ENCODE results near the gene GTPBP8.
"Not testable (repeated sequence)": the region's sequence is repeated elsewhere in the genome, so short reads cannot be mapped to it uniquely, and the experiment has no call there.

Gene GTPBP8

DNA sequence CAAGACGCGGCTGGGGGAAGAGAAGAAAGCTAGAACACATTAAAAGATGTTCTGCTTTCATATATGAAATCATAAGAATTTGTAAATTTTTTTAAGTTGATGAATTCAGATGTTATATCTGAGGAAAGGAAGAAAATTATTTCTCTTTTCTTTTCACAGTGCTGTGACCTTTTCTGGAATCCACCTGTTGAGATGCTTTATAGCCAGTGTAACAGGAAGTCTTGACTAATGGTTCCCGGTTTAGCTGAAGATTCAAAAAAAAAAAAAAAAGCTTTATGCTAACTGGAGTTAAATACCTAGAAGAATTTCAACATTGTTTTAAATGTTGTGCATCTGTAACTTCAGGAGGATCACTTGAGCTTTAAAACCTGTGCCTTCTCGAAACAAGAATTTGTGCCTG lies 9.9 kb downstream of the GTPBP8 start:
- DNase-seq (ENCODE audit: low read depth), result no peak

DNA sequence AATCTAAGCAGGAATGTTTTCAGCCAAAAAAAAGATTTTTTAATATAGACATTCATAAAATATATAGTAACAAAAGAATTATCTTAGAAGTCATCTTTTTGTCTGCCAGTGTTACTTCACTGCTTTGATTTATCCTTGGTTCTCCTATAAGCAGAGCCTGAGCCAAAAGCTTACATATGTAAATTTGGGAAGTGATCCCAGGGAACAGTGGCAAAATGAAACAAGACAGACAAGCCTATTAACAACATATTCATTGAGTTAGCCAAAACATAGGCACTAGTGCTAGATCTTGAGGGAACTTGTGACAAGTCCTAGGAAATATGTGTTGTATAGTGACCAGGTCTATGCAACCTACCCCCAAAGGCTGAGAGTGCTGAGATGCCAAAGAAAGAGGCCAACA lies 11.3 kb downstream of the GTPBP8 start:
- no peak for DNase-seq (ENCODE audit: low read depth)

DNA sequence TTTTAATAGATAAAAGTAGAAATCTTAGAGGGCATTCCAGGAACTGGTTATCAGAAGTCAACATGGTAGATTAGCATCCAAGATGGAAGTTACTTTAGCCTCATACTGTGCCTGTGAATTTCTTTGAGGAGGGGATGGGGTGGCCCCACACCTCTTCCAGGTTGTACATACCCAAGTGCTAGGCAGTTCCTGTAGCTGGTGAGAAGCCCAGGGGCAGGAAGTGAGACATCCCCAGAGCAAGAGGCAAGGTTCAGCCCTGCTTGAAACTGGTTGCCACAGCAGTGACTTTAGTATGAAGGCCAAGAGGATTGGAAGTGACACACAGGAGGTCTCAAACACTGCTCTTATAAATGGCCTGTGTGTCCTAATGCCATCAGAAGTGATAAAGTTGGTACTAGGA lies 11.9 kb downstream of the GTPBP8 start:
- peak; percentile 29 for DNase-seq (ENCODE audit: low read depth)

DNA sequence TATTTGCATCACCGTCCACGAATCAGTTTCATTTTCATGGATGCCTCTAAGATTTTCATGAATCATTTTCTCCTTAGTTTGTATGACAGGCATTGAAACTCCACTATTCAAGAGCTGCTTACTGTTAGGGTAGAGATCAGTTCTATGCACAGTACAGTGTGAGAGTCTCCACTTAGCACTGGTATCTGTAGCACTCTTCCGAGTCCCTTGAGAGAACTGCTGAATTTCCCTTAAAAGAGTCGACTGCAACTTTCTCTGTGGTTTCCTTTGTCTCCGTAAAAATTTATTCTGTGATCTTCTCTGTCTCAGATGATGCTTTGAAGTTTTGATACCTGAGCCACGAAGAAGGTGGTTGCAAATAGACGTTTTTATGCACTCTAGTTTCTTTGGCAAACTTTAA lies 14.8 kb downstream of the GTPBP8 start:
- DNase-seq (ENCODE audit: low read depth), result no peak

DNA sequence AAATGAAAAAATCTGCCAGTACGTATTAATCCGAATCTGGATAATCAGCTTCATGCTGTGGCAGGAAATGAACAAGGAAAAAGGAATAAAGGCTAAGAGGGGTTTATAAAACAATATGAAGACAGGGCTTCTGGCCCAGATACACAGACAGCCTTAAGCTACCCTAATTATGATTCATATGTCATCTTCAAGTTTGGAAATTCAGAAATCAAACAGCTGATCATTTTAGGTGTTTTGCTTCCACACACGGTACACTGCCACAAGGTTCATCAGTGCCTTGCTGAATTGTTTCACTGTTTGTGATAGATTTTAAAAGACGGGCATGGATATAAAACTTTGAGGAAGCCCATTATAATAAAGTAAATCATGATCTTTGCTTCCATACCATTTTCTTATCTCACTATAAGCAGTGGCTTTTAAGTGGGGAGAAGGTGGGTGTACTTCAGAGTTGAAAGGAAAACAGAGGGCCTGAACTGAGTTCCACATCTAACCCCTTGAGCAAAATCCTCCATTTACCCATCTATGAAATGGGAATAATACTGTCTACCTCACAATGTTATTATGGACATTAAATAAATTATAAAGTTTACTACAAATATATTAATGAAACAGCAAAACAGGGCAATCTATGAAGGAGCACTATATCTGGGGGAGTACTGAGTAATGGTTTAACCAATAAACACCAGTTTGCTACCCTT lies 15.7 kb downstream of the GTPBP8 start:
- DNase-seq (ENCODE audit: low read depth), result no peak

DNA sequence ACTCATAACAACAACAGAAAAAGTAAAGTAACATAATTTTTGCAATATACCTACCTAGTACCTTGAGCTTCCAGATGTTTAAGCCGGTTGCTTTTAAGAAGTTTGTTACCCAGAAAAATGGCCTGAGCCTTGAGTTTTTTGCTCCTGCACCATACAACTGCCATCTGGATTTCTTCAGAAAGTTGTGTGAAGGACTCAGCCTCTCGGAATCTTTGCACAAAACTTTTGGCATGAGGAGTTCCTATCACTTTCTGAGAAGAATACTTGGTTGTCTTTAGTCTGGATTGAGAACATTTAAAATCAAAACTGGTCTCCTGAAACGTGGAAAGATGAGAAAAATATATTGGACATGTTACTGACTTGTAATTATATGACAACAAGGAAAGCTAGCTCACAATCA lies 17.3 kb downstream of the GTPBP8 start:
- DNase-seq (ENCODE audit: low read depth), result no peak

DNA sequence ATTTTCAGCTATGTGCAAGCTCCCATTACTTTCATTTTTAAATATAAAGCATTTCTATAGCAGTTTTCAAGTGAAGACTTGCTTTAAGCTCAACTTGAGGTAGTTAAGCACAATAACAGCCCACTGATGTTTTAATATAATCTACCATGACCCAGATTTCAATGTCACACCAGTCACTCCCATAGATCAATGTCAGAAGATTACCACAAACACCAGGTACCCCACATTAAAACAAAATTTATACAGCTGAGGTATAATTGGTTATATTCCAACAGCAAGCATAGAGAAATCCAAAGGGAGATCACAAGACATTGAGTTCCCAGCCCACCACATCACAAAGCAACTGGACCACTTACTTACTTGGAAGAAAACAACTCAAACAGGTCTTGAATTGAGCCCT lies 22.8 kb downstream of the GTPBP8 start:
- no peak for DNase-seq (ENCODE audit: low read depth)

DNA sequence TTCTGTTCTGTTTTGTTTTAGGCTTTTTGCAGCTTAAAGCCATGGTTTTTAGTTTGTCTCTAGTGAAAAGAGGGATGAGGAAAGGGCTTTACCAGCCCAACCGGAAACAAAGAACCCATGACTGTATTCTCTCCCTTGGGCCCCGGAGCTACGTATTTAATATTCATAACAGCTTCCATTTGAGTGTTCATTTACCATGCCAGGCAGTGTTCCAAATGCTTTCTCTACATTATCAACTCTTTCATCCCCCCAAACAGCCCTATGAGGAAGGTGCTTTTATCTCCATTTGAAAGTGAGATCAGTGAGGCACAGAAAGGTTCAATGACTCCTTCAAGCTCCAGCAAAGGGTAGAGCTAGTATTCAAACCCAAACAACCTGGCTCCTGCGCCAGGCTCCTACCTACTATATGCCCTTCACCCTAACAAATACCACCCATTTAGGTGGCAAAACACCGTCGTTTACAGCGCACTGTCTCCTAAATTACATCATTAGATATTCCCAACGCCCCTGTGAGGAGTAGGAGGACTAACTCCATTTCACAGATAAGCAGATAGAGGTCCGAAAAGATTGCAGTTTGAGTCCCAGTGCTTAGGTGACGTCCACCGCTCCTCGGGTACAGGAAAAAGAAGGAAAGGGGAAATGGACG lies 27.9 kb downstream of the GTPBP8 start:
- no peak for DNase-seq (ENCODE audit: low read depth)

DNA sequence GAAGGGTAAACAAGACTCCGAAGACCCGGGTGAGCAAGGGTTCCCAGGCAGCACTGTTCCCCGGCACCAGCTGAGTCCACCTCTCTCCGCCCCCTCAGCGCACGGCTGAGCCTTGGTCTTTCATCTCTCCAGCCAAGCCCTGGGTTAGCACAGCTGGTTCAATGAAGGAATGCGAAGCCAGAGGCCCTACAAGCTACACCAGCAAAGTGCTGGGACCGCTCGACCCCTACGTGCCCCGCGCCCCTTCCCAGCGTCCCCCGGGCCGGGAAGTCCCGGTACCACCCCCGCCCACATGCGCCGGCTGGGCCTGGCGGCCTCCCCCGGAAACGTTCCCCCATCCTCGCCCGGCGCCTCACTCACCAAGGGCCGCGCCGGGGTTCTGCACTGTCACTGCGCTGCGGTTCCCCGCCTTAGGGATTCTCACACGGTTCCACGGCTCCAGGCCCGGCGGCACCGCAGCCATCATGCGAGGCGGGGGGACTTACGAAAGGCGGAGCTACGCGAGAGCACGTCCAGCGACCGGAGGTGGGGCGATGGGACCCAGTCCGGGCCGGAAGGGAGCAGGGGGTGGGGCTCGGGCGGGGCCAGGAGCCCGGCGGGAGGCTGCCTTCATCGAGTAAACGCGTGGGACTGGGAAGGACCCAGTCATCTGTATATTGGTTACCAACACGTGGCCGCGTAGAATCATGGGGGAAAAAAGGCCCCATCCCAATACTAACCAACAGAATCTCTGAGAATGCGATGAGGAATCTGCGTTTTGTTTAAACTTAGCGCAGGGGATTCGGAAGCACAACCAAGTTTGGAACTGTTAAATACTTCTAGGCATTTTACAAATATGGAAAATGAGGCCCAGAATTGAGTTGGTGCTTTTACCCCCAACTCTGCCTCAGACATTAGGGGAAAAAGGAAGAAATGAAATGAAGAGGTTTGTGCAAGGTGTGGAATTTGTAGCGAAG lies 28.7 kb downstream of the GTPBP8 start:
- peak; percentile 70 for DNase-seq (ENCODE audit: low read depth)

DNA sequence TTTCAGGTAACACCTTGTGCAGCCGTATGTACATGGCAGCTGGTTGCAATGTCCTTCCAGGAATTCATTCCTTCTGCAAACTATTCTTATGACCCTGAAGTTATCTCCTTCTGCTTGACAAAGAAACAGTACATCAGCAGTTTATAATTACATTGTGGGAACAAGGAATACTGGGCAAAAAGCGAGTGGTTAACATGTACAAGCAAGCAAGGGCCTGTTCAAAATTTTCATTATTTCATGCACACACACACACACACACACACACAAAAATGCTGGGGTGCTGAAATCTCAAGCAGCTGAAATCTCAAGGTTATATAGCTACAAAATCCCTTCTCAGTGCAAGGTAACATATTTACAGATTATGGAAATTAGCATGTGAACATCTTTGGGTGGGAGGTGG lies 30.7 kb downstream of the GTPBP8 start:
- no peak for DNase-seq (ENCODE audit: low read depth)

DNA sequence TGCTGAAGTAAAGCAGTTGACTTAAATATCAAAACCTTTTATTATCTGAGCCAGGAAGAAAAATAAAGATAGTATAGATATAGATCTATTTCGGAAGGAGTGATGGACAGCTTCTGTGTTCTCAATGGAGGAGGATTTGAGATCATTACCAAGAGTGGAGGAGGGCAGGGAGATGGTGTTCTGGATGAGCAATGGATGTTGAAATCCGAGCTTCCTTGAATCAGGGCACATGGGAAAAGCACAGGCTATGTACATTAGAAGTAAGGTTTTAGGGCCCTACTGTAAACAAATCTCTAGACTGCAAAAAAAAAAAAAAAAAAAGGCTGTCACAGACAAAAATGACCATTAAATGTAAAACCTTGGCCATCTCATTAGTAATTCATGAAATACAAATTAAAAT lies 43.2 kb downstream of the GTPBP8 start:
- no peak for DNase-seq (ENCODE audit: low read depth)

DNA sequence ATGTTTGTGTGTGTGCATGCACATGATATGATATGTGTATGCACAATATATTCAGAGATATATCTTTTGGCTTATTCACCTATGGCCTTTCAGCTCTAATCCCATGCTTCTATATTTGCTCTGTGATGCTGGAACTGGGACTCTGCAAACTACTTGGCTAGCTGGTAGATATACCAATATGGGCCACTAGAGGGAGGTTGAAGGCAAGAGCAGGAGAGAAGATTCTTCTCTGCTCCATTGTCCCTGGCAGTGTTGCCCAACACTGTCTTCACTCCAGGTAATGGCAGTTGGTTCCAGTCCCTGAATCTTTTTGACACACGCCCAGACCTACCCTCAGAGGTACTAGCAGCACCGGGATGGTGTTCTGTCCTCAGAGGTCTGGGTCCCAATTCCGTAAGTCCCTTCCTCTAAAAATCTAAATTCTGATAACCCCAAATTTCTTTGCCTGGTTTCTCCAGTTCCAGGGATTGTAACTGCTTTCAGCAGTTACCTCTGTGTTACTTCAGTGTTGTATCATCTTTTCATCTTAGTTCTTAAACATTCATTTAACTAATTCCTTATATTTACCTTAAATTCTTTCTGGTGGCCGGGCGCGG lies 44.7 kb downstream of the GTPBP8 start:
- DNase-seq (ENCODE audit: low read depth), result no peak

DNA sequence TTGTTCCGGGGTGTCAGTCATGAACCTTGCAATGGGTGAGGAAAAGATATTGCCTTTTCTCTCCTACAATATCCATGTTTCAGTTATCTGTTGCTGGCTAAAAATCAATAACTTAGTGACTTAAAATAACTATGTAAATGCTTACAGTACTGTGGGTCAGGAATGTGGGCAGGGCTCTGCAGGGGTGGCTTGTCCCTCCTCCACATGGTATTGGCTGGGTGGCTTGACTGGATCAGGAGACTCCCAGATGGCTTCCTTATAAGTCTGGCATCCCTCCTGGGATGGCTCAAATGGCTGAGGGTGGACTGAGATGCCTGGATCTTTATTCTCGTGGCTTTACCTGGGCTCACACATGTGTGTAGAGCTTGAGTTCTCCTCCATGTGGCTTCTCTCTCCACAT lies 47.5 kb downstream of the GTPBP8 start:
- DNase-seq (ENCODE audit: low read depth), result no peak

DNA sequence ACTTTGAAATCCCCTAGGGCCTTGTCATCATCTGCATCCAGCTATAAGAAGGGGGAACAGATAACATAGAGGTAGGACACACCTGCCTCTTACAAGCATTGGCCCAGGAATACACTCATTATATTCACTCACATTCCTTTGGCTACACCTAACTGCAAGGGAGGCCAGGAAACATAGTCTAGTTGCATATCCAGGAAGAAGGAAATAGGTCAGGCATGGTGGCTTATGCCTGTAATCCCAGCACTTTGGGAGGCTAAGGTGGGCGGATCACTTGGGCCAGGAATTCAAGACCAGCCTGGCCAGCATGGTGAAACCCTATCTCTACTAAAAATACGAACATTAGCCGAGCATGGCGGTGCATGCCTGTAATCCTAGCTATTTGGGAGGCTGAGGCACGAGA lies 48.8 kb downstream of the GTPBP8 start:
- DNase-seq (ENCODE audit: low read depth), result no peak

DNA sequence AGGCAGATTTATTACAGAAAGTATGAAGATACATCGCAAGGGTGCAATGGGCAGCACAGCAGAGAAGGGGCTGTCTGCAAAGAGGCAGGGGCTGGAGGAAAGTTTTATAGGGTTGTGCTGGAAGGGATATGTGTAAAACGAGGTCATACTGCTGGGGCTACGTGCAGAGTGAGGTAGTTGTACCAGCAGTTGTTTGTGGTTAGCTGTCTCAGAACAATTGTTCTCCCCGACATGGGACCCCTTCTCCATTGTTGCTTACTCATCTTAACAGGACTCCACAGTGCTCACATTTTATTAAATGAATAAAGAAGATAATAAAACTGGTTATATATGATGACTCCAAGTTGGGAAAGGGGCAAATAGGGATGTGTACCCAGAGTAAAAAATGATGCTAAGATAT lies 49.4 kb downstream of the GTPBP8 start:
- no peak for DNase-seq (ENCODE audit: low read depth)

DNA sequence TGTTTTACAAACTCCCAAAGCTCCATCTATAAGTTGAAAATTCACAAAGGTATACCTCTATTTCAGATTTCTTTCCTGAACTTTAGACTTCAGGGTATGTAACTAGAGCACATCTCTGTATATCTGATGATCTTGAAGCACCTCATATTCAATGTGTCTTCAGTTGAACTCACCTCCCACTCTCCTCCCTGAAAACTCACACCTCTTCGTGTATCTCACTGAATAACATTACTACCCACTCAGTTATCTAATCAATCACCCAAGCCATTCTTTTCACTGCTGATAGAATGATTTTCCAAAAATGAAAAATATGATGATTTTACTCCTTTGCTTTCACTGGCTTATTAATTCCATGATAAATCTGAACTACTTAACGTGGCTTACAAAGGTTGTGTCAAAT lies 52.9 kb downstream of the GTPBP8 start:
- no peak for DNase-seq (ENCODE audit: low read depth)

DNA sequence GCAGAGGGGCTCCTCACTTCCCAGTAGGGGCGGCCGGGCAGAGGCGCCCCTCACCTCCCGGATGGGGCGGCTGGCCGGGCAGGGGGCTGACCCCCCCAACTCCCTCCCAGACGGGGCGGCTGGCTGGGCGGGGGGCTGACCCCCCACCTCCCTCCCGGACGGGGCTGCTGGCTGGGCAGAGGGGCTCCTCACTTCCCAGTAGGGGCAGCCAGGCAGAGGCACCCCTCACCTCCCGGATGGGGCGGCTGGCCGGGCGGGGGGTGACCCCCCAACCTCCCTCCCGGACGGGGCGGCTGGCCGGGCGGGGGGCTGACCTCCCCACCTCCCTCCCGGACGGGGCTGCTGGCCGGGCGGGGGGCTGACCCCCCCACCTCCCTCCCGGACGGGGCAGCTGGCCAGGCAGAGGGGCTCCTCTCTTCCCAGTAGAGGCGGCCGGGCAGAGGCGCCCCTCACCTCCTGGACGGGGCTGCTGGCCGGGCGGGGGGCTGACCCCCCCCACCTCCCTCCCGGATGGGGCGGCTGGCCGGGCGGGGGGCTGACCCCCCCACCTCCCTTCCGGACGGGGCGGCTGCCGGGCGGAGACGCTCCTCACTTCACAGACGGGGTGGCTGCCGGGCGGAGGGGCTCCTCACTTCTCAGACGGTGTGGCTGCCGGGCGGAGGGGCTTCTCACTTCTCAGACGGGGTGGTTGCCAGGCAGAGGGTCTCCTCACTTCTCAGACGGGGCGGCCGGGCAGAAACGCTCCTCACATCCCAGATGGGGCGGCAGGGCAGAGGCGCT lies 55.6 kb downstream of the GTPBP8 start:
- not testable (repeated sequence) for DNase-seq (ENCODE audit: low read depth)

DNA sequence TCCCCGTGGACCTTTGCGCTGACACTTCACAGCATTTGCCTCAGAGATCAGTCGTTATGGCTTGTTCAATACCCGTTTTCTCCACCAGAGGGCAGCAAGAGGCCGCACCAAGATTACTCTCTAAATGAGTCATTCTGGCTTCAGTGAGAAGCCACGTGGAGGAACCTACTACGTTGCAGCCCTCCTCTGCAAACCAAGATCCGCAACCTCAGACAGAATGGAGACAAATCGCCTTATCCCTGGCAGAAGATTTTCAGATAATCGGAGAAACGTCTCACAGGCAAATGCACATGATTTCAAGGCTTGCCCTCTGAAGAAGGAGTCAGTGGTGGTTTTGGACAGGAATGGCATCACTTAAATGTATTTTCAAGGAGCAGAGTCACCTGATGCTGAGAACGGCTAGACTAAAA lies 60.5 kb downstream of the GTPBP8 start:
- peak; percentile 64 for DNase-seq (ENCODE audit: low read depth)

All from activated T-helper 1 cell treated with Interleukin-2 at 50 U/mL for 16 hours (primary cell).